Neural crest cell (in vitro differentiated cells): ENCODE data around the gene TMEM8B. TPM values are rescaled to one million over a fixed set of nuclear protein-coding genes. Genes with fewer than 3 reads are reported as not detected.

Experiments
- DNase-seq: peaks from one replicate; pipeline ENCODE4 v3.0.0; 2021; ENCODE audit warnings: low read depth, mixed read lengths, low spot score
- H3K27ac Mint-ChIP-seq: one replicate; pipeline ENCODE4 v1.8.0; 2021; ENCODE audit warnings: mild to moderate bottlenecking, mixed read lengths; ENCODE audit not compliant: unreplicated experiment
- H3K27me3 Mint-ChIP-seq: 2 replicates; pipeline ENCODE4 v1.8.0; 2021; ENCODE audit warnings: low read depth, mild to moderate bottlenecking, mixed read lengths
- H3K36me3 Mint-ChIP-seq: 2 replicates; pipeline ENCODE4 v1.8.0; 2021; ENCODE audit warnings: low read depth, mild to moderate bottlenecking, mixed read lengths
- H3K4me1 Mint-ChIP-seq: 2 replicates; pipeline ENCODE4 v1.8.0; 2021; ENCODE audit warnings: mixed read lengths
- H3K4me3 Mint-ChIP-seq: one replicate; pipeline ENCODE4 v1.8.0; 2021; ENCODE audit warnings: mild to moderate bottlenecking, mixed read lengths
- H3K9me3 Mint-ChIP-seq: 2 replicates; pipeline ENCODE4 v1.8.0; 2021; ENCODE audit warnings: mixed read lengths
- total RNA-seq: library from RNA; stranded (reverse); gene quantifications from 2 replicates; pipeline ENCODE4 v1.2.1, GENCODE V29; 2021
- TF ChIP-seq, protein P1 (sequence below): fragments of 200-600 bp; sonication (generic); conservative IDR thresholded peaks from 2 replicates; pipeline ENCODE4 v1.5.0; 2021; ENCODE audit warnings: antibody characterized with exemption, mild to moderate bottlenecking

The TMEM8B gene
- total RNA-seq, 1 donor from 2014 or later: 23.9 TPM

DNA sequence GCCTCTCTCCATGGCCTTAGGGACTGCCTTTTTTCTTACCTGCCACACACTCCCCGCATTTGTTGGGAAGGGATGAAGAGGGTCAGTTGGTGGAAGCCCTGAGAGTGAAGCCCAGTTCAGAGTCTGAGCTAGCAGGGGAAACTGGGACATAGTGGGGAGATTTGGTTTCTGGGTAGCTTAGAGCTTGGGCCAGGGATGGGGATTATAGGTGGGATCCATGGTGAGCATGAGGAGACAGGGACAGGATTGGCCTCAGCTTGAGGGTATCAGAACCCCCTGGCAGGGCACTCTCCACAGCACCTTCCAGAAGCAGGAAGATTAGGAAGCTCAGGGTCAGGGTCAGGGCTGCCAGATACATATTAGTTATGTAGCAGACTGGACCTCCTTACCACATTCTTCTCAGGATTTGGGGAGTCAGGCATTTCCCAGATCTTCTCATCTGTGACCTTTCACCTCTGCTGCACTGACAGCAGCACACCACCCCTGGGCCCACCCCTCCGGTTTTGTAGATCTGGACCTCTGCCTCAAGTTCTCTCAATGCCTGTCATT is 23.3 kb downstream of the TMEM8B start:
- Mint-ChIP-seq H3K4me1 (no peaks in the 10 kb centered on the region), H3K27me3 (no peaks in the 10 kb centered on the region), H3K36me3 (peaks cover 2% of the 10 kb centered on the region), H3K9me3 (no peaks in the 10 kb centered on the region), H3K27ac (no peak overlapping the region), H3K4me3 (no peak overlapping the region)
- no peak for DNase-seq
- TF ChIP-seq, protein P1, sequence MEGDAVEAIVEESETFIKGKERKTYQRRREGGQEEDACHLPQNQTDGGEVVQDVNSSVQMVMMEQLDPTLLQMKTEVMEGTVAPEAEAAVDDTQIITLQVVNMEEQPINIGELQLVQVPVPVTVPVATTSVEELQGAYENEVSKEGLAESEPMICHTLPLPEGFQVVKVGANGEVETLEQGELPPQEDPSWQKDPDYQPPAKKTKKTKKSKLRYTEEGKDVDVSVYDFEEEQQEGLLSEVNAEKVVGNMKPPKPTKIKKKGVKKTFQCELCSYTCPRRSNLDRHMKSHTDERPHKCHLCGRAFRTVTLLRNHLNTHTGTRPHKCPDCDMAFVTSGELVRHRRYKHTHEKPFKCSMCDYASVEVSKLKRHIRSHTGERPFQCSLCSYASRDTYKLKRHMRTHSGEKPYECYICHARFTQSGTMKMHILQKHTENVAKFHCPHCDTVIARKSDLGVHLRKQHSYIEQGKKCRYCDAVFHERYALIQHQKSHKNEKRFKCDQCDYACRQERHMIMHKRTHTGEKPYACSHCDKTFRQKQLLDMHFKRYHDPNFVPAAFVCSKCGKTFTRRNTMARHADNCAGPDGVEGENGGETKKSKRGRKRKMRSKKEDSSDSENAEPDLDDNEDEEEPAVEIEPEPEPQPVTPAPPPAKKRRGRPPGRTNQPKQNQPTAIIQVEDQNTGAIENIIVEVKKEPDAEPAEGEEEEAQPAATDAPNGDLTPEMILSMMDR: no peak

DNA sequence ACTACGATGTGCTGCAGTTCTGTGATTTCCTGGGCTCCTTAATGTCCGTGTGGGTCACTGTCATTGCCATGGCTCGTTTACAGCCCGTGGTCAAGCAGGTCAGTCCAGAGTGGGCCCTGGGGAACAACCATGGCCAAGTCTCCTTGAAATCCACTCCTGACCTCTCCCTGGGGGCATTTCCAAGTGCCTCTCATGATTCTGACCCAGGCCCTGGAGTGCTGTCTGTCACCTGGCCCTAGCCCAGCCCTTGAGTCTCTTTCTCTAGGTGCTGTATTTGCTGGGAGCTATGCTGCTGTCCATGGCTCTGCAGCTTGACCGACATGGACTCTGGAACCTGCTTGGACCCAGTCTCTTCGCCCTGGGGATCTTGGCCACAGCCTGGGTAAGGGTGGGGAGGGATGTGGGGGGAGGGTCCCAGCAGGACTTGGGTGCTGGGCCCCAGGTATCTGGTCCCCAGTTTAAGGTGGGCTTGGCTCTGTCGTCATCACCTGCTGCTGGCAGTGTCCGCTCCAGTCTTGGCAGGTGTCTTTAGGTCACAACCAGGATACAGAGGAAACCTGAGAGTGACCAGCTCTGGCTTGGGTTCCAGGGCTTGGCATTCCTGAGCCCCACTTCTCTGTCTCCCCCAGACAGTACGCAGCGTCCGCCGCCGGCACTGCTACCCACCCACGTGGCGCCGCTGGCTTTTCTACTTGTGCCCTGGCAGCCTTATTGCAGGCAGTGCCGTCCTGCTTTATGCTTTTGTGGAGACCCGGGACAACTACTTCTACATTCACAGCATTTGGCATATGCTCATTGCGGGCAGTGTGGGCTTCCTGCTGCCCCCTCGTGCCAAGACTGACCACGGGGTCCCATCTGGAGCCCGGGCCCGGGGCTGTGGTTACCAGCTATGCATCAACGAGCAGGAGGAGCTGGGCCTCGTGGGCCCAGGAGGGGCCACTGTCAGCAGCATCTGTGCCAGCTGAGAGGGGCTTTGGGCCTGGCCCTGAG is 24.1 kb downstream of the TMEM8B start:
- Mint-ChIP-seq H3K4me1 (no peaks in the 10 kb centered on the region), H3K9me3 (no peaks in the 10 kb centered on the region), H3K27me3 (no peaks in the 10 kb centered on the region), H3K27ac (no peak overlapping the region), H3K36me3 (peaks cover 2% of the 10 kb centered on the region), H3K4me3 (no peak overlapping the region)
- TF ChIP-seq, protein P1: no peak
- DNase-seq: no peak

DNA sequence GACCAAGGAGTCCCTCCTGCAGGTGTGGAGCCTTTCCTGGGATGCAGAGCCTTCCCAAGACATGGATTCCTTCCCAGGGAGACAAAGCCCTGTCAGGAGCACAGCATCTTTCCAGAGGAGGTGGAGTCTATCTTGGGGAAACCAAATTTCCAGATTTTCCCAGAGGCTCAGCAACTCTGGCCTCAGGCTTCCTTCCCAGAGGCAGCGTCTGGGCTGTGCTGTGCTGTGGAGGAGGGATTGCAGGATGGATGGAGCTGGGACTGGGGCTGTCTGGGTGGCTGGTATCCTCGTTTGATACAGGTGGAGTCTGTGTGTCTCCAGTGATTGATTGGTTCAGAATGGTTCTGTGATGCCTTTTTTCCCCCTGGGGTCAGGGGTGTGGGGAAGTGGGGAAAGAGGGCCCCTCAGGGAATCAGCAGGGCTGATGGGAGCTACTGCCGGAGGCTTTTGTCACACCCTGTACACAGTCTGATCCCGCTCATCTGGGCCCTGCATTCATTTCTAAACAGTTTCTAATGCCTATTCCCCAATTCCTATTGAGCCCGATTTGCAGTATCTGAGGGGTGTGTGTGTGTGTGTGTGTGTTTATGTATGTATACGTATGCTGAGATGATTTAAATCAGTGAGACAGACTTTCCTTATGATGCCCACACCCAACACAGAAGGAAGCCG is 25.2 kb downstream of the TMEM8B start:
- Mint-ChIP-seq H3K27ac (no peak overlapping the region), H3K9me3 (no peaks in the 10 kb centered on the region), H3K27me3 (peaks cover 2% of the 10 kb centered on the region), H3K36me3 (no peaks in the 10 kb centered on the region), H3K4me3 (no peak overlapping the region), H3K4me1 (no peaks in the 10 kb centered on the region)
- TF ChIP-seq, protein P1: no peak
- no peak for DNase-seq

DNA sequence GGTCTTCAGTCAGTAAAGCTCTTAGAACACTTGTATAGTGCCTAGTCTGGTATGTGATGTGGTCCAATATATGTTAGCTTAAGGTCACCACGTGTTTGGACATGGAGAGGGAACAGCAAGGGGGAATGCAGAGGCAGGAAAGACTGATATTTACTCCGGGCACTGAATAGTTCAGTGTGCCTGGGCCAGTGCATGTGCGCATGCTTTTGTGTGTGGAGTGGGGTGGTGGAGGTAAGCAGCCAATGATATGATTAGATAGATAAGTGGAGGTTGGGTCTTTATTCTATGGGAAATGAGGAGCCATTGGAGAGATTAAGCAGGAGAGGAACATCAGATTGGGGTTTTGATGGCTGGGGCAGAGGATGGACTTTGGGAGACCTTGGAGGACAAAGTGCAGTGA is 27.2 kb downstream of the TMEM8B start:
- TF ChIP-seq, protein P1: no peak
- Mint-ChIP-seq H3K27me3 (peaks cover 15% of the 10 kb centered on the region), H3K4me3 (no peak overlapping the region), H3K36me3 (no peaks in the 10 kb centered on the region), H3K4me1 (no peaks in the 10 kb centered on the region), H3K9me3 (no peaks in the 10 kb centered on the region), H3K27ac (no peak overlapping the region)
- no peak for DNase-seq

DNA sequence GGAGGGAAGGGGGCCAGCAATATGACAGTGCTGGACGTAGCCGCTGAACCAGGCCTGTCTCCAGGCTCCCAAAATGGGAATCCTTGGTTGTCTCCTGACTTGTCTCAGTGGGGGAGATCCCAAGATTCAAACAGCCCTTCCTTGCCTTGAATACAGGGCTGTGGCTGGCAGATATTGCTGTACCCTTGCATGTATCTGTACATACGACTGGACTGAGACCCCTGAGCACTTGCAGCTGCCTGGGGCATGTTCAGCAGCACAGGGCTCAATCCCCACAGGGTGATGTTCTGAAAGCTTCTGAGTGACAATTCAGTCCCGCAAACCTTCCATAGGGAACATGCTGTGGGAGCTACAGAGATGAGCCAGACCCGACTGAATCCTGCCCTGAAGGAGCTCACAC is 27.9 kb downstream of the TMEM8B start:
- DNase-seq: no peak
- peaks cover 21% of the 10 kb centered on the region for H3K27me3 Mint-ChIP-seq
- TF ChIP-seq, protein P1: no peak

More for the DNA sequence above, 27.9 kb downstream of the TMEM8B start:
- Mint-ChIP-seq H3K27ac (no peak overlapping the region), H3K36me3 (no peaks in the 10 kb centered on the region), H3K9me3 (no peaks in the 10 kb centered on the region), H3K4me1 (no peaks in the 10 kb centered on the region), H3K4me3 (no peak overlapping the region)
